Measurements from ENCODE around the gene CHMP6.
A peak's percentile ranks its signal among the peaks of the same experiment; 100 is the strongest.

- TF ChIP-seq CTCF (IDR thresholded peaks at IDR 0.05; ENCODE audit: low read depth, low read length, missing input control): no peak
- no peak for TF ChIP-seq ZBTB33 (IDR thresholded peaks at IDR 0.05)
- no peak for TF ChIP-seq MAX (IDR thresholded peaks at IDR 0.05)
- no peak for TF ChIP-seq YY1 (IDR thresholded peaks at IDR 0.05)
- TF ChIP-seq RAD21 (IDR thresholded peaks at IDR 0.05): peak in 1 of 2 donors; percentile 28
- TF ChIP-seq REST (IDR thresholded peaks at IDR 0.05): no peak
- TF ChIP-seq SP1 (IDR thresholded peaks at IDR 0.05): no peak
- no peak for TF ChIP-seq FOXA1 (IDR thresholded peaks at IDR 0.05)
- TF ChIP-seq EGR1 (IDR thresholded peaks at IDR 0.05; ENCODE audit: low read depth in 2 of 2): no peak
- no peak for TF ChIP-seq TAF1 (conservative IDR thresholded peaks at IDR 0.05)
Measured at GRCh38 chr17:80942423-80943345, 49.0 kb upstream of the CHMP6 start.

All from liver (tissue), 3 donors.